Right atrium auricular region (tissue), 2 donors: ENCODE measurements around the gene MBL2. TPM values are rescaled to one million over a fixed set of nuclear protein-coding genes. Genes with fewer than 3 reads are reported as not detected.

ENCODE experiments used
- DNase-seq: peaks from one replicate; pipeline ENCODE4 v3.0.0-alpha.2; 2019; ENCODE audit warnings: low spot score
- H3K27ac ChIP-seq, 2 donors: fragments of 200-600 bp; sonication (generic); 1 replicate in 1 of 2; 2 replicates in 1 of 2; pipeline ENCODE4 v1.5.1; 2016 to 2019
- H3K27me3 ChIP-seq, 2 donors: fragments of 200-600 bp; sonication (generic); one replicate each; pipeline versions ENCODE4 v1.5.1 to v1.6.0; 2017 to 2019
- H3K36me3 ChIP-seq: fragments of 200-600 bp; sonication (generic); one replicate; pipeline ENCODE4 v1.5.1; 2016
- H3K4me1 ChIP-seq, 2 donors: fragments of 200-600 bp; sonication (generic); one replicate each; pipeline versions ENCODE4 v1.5.1 to v1.6.0; 2017 to 2019
- H3K4me3 ChIP-seq, 2 donors: fragments of 200-600 bp; sonication (generic); 1 replicate in 1 of 2; 2 replicates in 1 of 2; pipeline ENCODE4 v1.5.1; 2017 to 2019; ENCODE audit warnings: mild to moderate bottlenecking in 1 of 2, moderate library complexity in 1 of 2
- H3K9me3 ChIP-seq, 2 donors: fragments of 200-600 bp; sonication (generic); one replicate each; pipeline ENCODE4 v1.5.1; 2019
- total RNA-seq, 2 donors: library from RNA; depleted of rRNA; stranded (reverse); fragments of >200 nt; gene quantifications; one replicate each; pipeline ENCODE4 v1.1.0, GENCODE V29; 2016
- TF ChIP-seq, protein P1 (sequence below), 2 donors: fragments of 200-600 bp; sonication (generic); IDR thresholded peaks; one replicate each; pipeline ENCODE4 v1.5.1; 2019; ENCODE audit warnings: antibody characterized with exemption in 2 of 2

Gene MBL2
- total RNA-seq, 2 donors from 2014 or later, result not detected

- H3K27ac ChIP-seq, result no peak overlapping the region
- TF ChIP-seq, protein P1, sequence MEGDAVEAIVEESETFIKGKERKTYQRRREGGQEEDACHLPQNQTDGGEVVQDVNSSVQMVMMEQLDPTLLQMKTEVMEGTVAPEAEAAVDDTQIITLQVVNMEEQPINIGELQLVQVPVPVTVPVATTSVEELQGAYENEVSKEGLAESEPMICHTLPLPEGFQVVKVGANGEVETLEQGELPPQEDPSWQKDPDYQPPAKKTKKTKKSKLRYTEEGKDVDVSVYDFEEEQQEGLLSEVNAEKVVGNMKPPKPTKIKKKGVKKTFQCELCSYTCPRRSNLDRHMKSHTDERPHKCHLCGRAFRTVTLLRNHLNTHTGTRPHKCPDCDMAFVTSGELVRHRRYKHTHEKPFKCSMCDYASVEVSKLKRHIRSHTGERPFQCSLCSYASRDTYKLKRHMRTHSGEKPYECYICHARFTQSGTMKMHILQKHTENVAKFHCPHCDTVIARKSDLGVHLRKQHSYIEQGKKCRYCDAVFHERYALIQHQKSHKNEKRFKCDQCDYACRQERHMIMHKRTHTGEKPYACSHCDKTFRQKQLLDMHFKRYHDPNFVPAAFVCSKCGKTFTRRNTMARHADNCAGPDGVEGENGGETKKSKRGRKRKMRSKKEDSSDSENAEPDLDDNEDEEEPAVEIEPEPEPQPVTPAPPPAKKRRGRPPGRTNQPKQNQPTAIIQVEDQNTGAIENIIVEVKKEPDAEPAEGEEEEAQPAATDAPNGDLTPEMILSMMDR (IDR thresholded peaks at IDR 0.05), result no peak
- H3K27me3 ChIP-seq, result no peaks in the 10 kb centered on the region
- no peak overlapping the region for H3K4me3 ChIP-seq
- H3K9me3 ChIP-seq, result no peaks in the 10 kb centered on the region
- H3K4me1 ChIP-seq, result no peaks in the 10 kb centered on the region
- no peaks in the 10 kb centered on the region for H3K36me3 ChIP-seq
- DNase-seq, result no peak
Observed at GRCh38 chr10:52782554-52782953, 10.0 kb upstream of the MBL2 start.

- H3K4me3 ChIP-seq, result no peak overlapping the region
- H3K36me3 ChIP-seq, result no peaks in the 10 kb centered on the region
- TF ChIP-seq, protein P1 (IDR thresholded peaks at IDR 0.05), result peak in 1 of 2 donors; percentile 6
- no peaks in the 10 kb centered on the region for H3K27me3 ChIP-seq
- no peak overlapping the region for H3K27ac ChIP-seq
- H3K4me1 ChIP-seq, result no peaks in the 10 kb centered on the region
- DNase-seq, result no peak
- H3K9me3 ChIP-seq, result no peaks in the 10 kb centered on the region
Observed at GRCh38 chr10:52780391-52781155, 8.0 kb upstream of the MBL2 start.

- DNase-seq, result no peak
- H3K27me3 ChIP-seq, result no peaks in the 10 kb centered on the region
Observed at GRCh38 chr10:52779541-52780390, 7.2 kb upstream of the MBL2 start.

GRCh38 chr10:52778511-52779392 lies 6.2 kb upstream of the MBL2 start:
- no peak overlapping the region for H3K27ac ChIP-seq
- DNase-seq, result no peak
- H3K9me3 ChIP-seq, result no peaks in the 10 kb centered on the region
- no peaks in the 10 kb centered on the region for H3K36me3 ChIP-seq
- H3K4me1 ChIP-seq, result no peaks in the 10 kb centered on the region
- no peak overlapping the region for H3K4me3 ChIP-seq
- H3K27me3 ChIP-seq, result no peaks in the 10 kb centered on the region
- TF ChIP-seq, protein P1 (IDR thresholded peaks at IDR 0.05), result peak in 1 of 2 donors; percentile 56

More at GRCh38 chr10:52779541-52780390, 7.2 kb upstream of the MBL2 start:
- Histone ChIP-seq H3K9me3 (no peaks in the 10 kb centered on the region), H3K4me3 (no peak overlapping the region), H3K4me1 (no peaks in the 10 kb centered on the region), H3K36me3 (no peaks in the 10 kb centered on the region), H3K27ac (no peak overlapping the region)
- TF ChIP-seq, protein P1 (IDR thresholded peaks at IDR 0.05), result peak; percentile 75 to 90

DNA sequence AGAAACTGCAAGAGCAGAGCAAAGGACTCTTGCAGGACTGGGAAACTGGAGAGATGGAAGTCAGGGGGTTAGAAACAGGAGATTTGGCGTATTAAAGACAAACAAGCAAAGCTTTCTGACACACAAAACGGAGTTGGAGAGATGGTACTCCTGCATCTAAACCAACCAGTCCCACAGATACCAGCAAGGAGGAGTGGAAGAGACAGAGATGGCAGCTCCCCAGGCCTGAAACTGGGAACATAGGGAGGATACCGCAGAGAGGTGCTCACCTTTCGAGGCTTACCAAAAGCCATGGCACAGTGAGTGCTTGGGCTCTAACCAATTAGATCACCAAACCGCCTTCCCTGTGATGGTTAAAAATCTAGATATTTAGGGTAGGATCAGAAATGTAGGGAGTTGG lies 4.8 kb upstream of the MBL2 start:
- Histone ChIP-seq H3K27me3 (no peaks in the 10 kb centered on the region), H3K9me3 (no peaks in the 10 kb centered on the region), H3K36me3 (no peaks in the 10 kb centered on the region), H3K27ac (no peak overlapping the region), H3K4me1 (no peaks in the 10 kb centered on the region), H3K4me3 (no peak overlapping the region)
- TF ChIP-seq, protein P1 (IDR thresholded peaks at IDR 0.05), result no peak
- no peak for DNase-seq
